WTC11 (cell line): ENCODE measurements around the gene MIR17HG. TPM values are rescaled to one million over a fixed set of nuclear protein-coding genes. Genes with fewer than 3 reads are reported as not detected.

Experiments
- ATAC-seq: fragments of 200-7000 bp; cut with Tn5 transposase; 2 replicates; pipeline ENCODE4 v1.10.0; 2021; ENCODE audit warnings: mild to moderate bottlenecking, moderate library complexity
- CTCF ChIA-PET: fragments of 300-600 bp; sonication (Branson Sonifier 250); formaldehyde crosslinking; loops from one replicate; lab custom pipeline; 2021; ENCODE audit warnings: antibody characterized with exemption; lab: Charles Lee
- POLR2A ChIA-PET: fragments of 350-600 bp; sonication (Branson Sonifier 250); formaldehyde crosslinking; loops from one replicate; lab custom pipeline; 2021; ENCODE audit warnings: antibody characterized with exemption; lab: Charles Lee
- DNase-seq: peaks from one replicate; pipeline ENCODE4 v3.0.0; 2021; ENCODE audit warnings: low spot score
- H3K27ac Mint-ChIP-seq: 2 replicates; pipeline ENCODE4 v1.8.0; 2021; ENCODE audit warnings: mixed read lengths
- H3K27me3 Mint-ChIP-seq: 2 replicates; pipeline ENCODE4 v1.8.0; 2021; ENCODE audit warnings: low read depth, mild to moderate bottlenecking, moderate library complexity, mixed read lengths
- H3K36me3 Mint-ChIP-seq: 2 replicates; pipeline ENCODE4 v1.8.0; 2021; ENCODE audit warnings: mixed read lengths
- H3K4me1 Mint-ChIP-seq: 2 replicates; pipeline ENCODE4 v1.8.0; 2022; ENCODE audit warnings: mixed read lengths
- H3K4me3 Mint-ChIP-seq: 2 replicates; pipeline ENCODE4 v1.8.0; 2021; ENCODE audit warnings: mild to moderate bottlenecking, moderate library complexity, mixed read lengths
- H3K9me3 Mint-ChIP-seq: 2 replicates; pipeline ENCODE4 v1.8.0; 2021; ENCODE audit warnings: mixed read lengths
- ATF1 ChIP-seq: sonication (generic); formaldehyde crosslinking; IDR thresholded peaks from 2 replicates; pipeline ENCODE4 v1.8.1; 2023; ENCODE audit warnings: mild to moderate bottlenecking, moderate library complexity, missing genetic modification reagents
- CREM ChIP-seq: sonication (generic); formaldehyde crosslinking; IDR thresholded peaks from 2 replicates; pipeline ENCODE4 v1.8.1; 2022; ENCODE audit warnings: mild to moderate bottlenecking, missing genetic modification reagents, moderate library complexity
- ELF4 ChIP-seq: sonication (generic); formaldehyde crosslinking; IDR thresholded peaks from 2 replicates; pipeline ENCODE4 v1.8.1; 2022; ENCODE audit warnings: low read depth, mild to moderate bottlenecking, moderate library complexity, missing genetic modification reagents
- EMX1 ChIP-seq: fragments of 250-450 bp; sonication (Bioruptor Pico); IDR thresholded peaks from 2 replicates; pipeline ENCODE4 v1.8.0; 2021; ENCODE audit warnings: mild to moderate bottlenecking
- ETV6 ChIP-seq: sonication (generic); formaldehyde crosslinking; IDR thresholded peaks from 2 replicates; pipeline ENCODE4 v1.8.1; 2022; ENCODE audit warnings: mild to moderate bottlenecking, missing genetic modification reagents
- FOXP1 ChIP-seq: sonication (generic); formaldehyde crosslinking; IDR thresholded peaks from 2 replicates; pipeline ENCODE4 v1.8.0; 2022; ENCODE audit warnings: missing genetic modification reagents, mild to moderate bottlenecking, moderate library complexity, borderline replicate concordance
- KAT7 ChIP-seq: sonication (generic); formaldehyde crosslinking; IDR thresholded peaks from 2 replicates; pipeline ENCODE4 v1.8.1; 2023; ENCODE audit warnings: missing genetic modification reagents, mild to moderate bottlenecking, borderline replicate concordance
- NR3C1 ChIP-seq: sonication (generic); formaldehyde crosslinking; conservative IDR thresholded peaks from 2 replicates; pipeline ENCODE4 v1.8.1; 2023; ENCODE audit warnings: low read depth, mild to moderate bottlenecking, missing genetic modification reagents
- RELA ChIP-seq: sonication (generic); formaldehyde crosslinking; IDR thresholded peaks from 2 replicates; pipeline ENCODE4 v1.8.1; 2022; ENCODE audit warnings: missing genetic modification reagents, mild to moderate bottlenecking, borderline replicate concordance
- SMAD3 ChIP-seq: sonication (generic); formaldehyde crosslinking; IDR thresholded peaks from 2 replicates; pipeline ENCODE4 v1.8.0; 2022; ENCODE audit warnings: missing genetic modification reagents, mild to moderate bottlenecking, borderline replicate concordance
- SMAD4 ChIP-seq: sonication (generic); formaldehyde crosslinking; IDR thresholded peaks from 2 replicates; pipeline ENCODE4 v1.8.0; 2022; ENCODE audit warnings: mild to moderate bottlenecking, missing genetic modification reagents
- STAT6 ChIP-seq: sonication (generic); formaldehyde crosslinking; conservative IDR thresholded peaks from 2 replicates; pipeline ENCODE4 v1.8.1; 2023; ENCODE audit warnings: mild to moderate bottlenecking, low read depth, missing genetic modification reagents, moderate library complexity
- TP53 ChIP-seq: sonication (generic); formaldehyde crosslinking; IDR thresholded peaks from 2 replicates; pipeline ENCODE4 v1.8.1; 2023; ENCODE audit warnings: mild to moderate bottlenecking, missing genetic modification reagents
- ZNF232 ChIP-seq: sonication (generic); formaldehyde crosslinking; IDR thresholded peaks from 2 replicates; pipeline ENCODE4 v1.8.0; 2022; ENCODE audit warnings: mild to moderate bottlenecking, missing genetic modification reagents
- ZNF396 ChIP-seq: fragments of 250-450 bp; sonication (Bioruptor Pico); IDR thresholded peaks from 2 replicates; pipeline ENCODE4 v1.8.0; 2021; ENCODE audit warnings: mild to moderate bottlenecking, moderate library complexity, borderline replicate concordance
- ZNF532 ChIP-seq: fragments of 250-450 bp; sonication (Bioruptor Pico); IDR thresholded peaks from 2 replicates; pipeline ENCODE4 v1.9.0; 2021; ENCODE audit warnings: mild to moderate bottlenecking, borderline replicate concordance
- total RNA-seq: library from RNA; stranded (reverse); gene quantifications from 3 replicates; pipeline ENCODE4 v1.2.3, GENCODE V29; 2021
- TF ChIP-seq, protein P1 (sequence below): sonication (generic); formaldehyde crosslinking; IDR thresholded peaks from 2 replicates; pipeline ENCODE4 v1.8.0; 2022; ENCODE audit warnings: mild to moderate bottlenecking, missing genetic modification reagents
- TF ChIP-seq, protein P2 (sequence below): fragments of 200-600 bp; IDR thresholded peaks from 2 replicates; pipeline ENCODE4 v1.8.0; 2022; ENCODE audit warnings: antibody characterized with exemption
- TF ChIP-seq, protein P3 (sequence below): sonication (generic); formaldehyde crosslinking; IDR thresholded peaks from 2 replicates; pipeline ENCODE4 v1.8.1; 2022; ENCODE audit warnings: missing genetic modification reagents, borderline replicate concordance
- TF ChIP-seq, protein P4 (sequence below): sonication (generic); formaldehyde crosslinking; IDR thresholded peaks from 2 replicates; pipeline ENCODE4 v1.8.0; 2023; ENCODE audit warnings: missing genetic modification reagents

Gene MIR17HG
- total RNA-seq, 1 experiment from 2014 or later: 37.1 TPM

DNA sequence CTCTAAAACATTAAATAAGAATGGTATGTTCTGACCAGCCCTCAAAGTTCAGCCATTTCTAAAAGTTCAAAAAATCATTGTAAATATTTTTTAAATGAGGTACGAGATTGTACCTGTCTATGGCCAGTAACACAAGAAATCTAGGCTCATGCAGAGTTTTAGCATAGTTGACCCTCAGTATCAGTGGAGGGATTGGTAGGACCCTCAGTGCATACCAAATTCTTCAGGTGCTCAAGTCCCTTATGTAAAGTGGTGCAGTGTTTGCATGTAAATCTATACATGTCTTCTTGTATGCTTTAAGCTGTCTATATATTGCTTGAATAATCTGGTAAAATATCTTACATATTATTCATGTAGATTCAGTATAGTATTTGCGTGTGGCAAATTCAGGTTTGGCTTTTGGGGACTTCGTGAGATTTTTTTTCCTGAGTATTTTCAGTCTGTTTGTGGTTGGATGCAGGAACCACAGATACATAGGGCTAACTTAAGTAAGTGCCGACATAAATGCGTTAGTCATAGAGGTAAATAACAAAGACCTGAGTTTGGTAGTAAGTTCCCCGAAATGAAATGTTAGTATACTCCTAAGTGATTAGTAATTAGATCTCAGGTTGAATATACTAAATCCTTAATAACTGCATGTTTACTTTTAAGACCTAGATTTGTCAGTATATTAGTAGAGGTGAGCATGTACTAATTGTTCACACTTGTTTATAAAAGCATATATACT is 7.8 kb downstream of the MIR17HG start (continued):
- no peak for TF ChIP-seq NR3C1 (CRISPR knock-in tag)
- no peak for TF ChIP-seq CREM (CRISPR knock-in tag)

DNA sequence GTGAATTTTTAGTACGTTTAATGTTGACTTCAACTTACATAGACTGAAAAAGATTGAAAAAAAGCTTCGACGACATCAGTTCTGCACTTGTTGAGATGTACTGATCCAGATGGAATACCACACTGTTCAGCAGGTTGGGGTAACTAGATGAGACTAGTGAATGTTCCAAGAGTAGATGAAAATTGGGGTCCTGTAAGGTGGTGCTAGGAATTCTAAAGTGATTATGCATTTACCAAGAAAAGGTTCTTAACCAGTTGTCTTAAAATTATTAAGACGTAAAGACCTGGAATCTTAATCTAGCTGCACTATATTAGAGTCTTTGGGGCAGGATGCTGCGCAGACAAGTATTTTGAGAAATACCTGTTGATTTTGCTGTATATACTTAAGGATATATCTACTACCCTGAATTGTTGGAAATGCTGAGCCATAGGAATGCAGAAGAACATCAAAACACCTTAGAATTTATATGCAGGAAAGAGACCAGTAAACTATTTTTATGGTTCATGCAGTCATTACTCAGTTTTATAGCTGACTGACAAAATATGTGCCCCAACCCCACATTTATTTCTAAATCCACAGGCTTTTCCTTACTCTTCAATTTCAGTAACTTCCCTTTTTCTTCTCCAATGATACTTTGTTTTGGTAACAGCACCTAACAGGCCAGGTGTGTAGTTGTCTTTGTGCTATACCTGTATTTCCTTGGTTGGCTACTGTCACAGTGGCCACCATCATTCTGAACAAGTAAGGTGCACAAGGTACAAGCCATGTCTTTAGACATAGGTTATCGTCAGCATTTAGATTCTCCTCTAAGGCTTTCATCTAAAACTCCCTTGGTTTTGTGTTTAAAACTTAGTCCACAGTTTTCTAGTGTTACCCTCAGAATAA is 8.6 kb downstream of the MIR17HG start:
- no peak overlapping the region for H3K4me3 Mint-ChIP-seq
- ChIA-PET CTCF (no interaction called here), POLR2A (no interaction called here)
- DNase-seq (no peak), ATAC-seq (no peak)
- H3K36me3 Mint-ChIP-seq: peaks cover 59% of the 10 kb centered on the region
- peaks cover 37% of the 10 kb centered on the region for H3K4me1 Mint-ChIP-seq
- peak overlapping the region; percentile 77 for H3K27ac Mint-ChIP-seq
- H3K27me3 Mint-ChIP-seq: no peaks in the 10 kb centered on the region
- H3K9me3 Mint-ChIP-seq: no peaks in the 10 kb centered on the region
- no peak for TF ChIP-seq STAT6
- TF ChIP-seq, protein P1, sequence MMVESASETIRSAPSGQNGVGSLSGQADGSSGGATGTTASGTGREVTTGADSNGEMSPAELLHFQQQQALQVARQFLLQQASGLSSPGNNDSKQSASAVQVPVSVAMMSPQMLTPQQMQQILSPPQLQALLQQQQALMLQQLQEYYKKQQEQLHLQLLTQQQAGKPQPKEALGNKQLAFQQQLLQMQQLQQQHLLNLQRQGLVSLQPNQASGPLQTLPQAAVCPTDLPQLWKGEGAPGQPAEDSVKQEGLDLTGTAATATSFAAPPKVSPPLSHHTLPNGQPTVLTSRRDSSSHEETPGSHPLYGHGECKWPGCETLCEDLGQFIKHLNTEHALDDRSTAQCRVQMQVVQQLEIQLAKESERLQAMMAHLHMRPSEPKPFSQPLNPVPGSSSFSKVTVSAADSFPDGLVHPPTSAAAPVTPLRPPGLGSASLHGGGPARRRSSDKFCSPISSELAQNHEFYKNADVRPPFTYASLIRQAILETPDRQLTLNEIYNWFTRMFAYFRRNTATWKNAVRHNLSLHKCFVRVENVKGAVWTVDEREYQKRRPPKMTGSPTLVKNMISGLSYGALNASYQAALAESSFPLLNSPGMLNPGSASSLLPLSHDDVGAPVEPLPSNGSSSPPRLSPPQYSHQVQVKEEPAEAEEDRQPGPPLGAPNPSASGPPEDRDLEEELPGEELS: no peak
- TF ChIP-seq KAT7 (CRISPR knock-in tag): no peak
- TF ChIP-seq RELA: no peak
- TF ChIP-seq, protein P2, sequence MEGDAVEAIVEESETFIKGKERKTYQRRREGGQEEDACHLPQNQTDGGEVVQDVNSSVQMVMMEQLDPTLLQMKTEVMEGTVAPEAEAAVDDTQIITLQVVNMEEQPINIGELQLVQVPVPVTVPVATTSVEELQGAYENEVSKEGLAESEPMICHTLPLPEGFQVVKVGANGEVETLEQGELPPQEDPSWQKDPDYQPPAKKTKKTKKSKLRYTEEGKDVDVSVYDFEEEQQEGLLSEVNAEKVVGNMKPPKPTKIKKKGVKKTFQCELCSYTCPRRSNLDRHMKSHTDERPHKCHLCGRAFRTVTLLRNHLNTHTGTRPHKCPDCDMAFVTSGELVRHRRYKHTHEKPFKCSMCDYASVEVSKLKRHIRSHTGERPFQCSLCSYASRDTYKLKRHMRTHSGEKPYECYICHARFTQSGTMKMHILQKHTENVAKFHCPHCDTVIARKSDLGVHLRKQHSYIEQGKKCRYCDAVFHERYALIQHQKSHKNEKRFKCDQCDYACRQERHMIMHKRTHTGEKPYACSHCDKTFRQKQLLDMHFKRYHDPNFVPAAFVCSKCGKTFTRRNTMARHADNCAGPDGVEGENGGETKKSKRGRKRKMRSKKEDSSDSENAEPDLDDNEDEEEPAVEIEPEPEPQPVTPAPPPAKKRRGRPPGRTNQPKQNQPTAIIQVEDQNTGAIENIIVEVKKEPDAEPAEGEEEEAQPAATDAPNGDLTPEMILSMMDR: no peak
- no peak for TF ChIP-seq TP53 (CRISPR knock-in tag)
- TF ChIP-seq, protein P3, sequence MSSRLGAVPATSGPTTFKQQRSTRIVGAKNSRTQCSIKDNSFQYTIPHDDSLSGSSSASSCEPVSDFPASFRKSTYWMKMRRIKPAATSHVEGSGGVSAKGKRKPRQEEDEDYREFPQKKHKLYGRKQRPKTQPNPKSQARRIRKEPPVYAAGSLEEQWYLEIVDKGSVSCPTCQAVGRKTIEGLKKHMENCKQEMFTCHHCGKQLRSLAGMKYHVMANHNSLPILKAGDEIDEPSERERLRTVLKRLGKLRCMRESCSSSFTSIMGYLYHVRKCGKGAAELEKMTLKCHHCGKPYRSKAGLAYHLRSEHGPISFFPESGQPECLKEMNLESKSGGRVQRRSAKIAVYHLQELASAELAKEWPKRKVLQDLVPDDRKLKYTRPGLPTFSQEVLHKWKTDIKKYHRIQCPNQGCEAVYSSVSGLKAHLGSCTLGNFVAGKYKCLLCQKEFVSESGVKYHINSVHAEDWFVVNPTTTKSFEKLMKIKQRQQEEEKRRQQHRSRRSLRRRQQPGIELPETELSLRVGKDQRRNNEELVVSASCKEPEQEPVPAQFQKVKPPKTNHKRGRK: no peak
- no peak for TF ChIP-seq SMAD3
- TF ChIP-seq, protein P4, sequence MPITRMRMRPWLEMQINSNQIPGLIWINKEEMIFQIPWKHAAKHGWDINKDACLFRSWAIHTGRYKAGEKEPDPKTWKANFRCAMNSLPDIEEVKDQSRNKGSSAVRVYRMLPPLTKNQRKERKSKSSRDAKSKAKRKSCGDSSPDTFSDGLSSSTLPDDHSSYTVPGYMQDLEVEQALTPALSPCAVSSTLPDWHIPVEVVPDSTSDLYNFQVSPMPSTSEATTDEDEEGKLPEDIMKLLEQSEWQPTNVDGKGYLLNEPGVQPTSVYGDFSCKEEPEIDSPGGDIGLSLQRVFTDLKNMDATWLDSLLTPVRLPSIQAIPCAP (CRISPR knock-in tag): no peak
- no peak for TF ChIP-seq FOXP1
- TF ChIP-seq ZNF532 (CRISPR knock-in tag): peak; percentile 16; the same call in 1 of the 2 replicates
- no peak for TF ChIP-seq SMAD4 (CRISPR knock-in tag)
- no peak for TF ChIP-seq ZNF396 (CRISPR knock-in tag)
- no peak for TF ChIP-seq EMX1 (CRISPR knock-in tag)
- no peak for TF ChIP-seq ATF1 (CRISPR knock-in tag)
- no peak for TF ChIP-seq ETV6 (CRISPR knock-in tag)
- TF ChIP-seq ELF4 (CRISPR knock-in tag): no peak
- TF ChIP-seq ZNF232 (CRISPR knock-in tag): no peak
